K562 (cell line): ENCODE measurements around the gene ARHGAP26. TPM values are rescaled to one million over a fixed set of nuclear protein-coding genes. Genes with fewer than 3 reads are reported as not detected.

Experiments used
- ATAC-seq: fragments of 200-7000 bp; cut with Tn5 transposase; 3 replicates; pipeline ENCODE4 v1.9.1; 2020; ENCODE audit warnings: moderate library complexity
- BruUV-seq: library from RNA; stranded (reverse); fragments of 400-500 nt; replicated peaks from 2 replicates; lab custom pipeline; 2021; lab: Mats Ljungman, UMichigan
- CTCF ChIA-PET: fragments of 300-600 bp; formaldehyde crosslinking; extraction: SDS; loops from one replicate; lab custom pipeline; 2021; ENCODE audit warnings: low intra/inter-chr PET ratio; lab: Yijun Ruan, JAX
- POLR2A ChIA-PET: fragments of 300-600, 350-650 bp; sonication (Branson Sonifier 250); formaldehyde crosslinking; extraction: SDS; loops from one replicate; lab custom pipeline; 2021; ENCODE audit warnings: antibody characterized with exemption, inconsistent platforms; lab: Yijun Ruan, JAX
- DNase-seq, 4 experiments: peaks; one replicate each; pipeline versions ENCODE4 v3.0.0 to v3.0.0-alpha.2; 2011 to 2018; ENCODE audit warnings: low spot score in 3 of 4, mixed read lengths in 3 of 4; ENCODE audit errors: extremely low read depth in 1 of 4
- FAIRE-seq: peaks from 2 replicates; lab custom pipeline; 2011; peaks lifted over from hg19 to GRCh38; lab: Jason Lieb, UNC
- H2AFZ ChIP-seq: 2 replicates; pipeline ENCODE4 v1.6.0; 2011; ENCODE audit warnings: low read depth, low read length, control low read depth, inconsistent platforms
- H3K27ac ChIP-seq: fragments of 200-600 bp; 3 replicates; pipeline ENCODE4 v1.8.0; 2011; ENCODE audit warnings: low read depth, mild to moderate bottlenecking, control low read depth, inconsistent platforms, low read length, moderate library complexity, mixed read lengths; ENCODE audit errors: extremely low read depth
- H3K27me3 ChIP-seq, 2 experiments: fragments of 300-600 bp in 1 of 2; 2 replicates in 1 of 2; 3 replicates in 1 of 2; pipeline versions ENCODE4 v1.6.0 to v1.8.0; 2011; ENCODE audit warnings: inconsistent platforms in 2 of 2, low read length in 2 of 2, mild to moderate bottlenecking in 1 of 2, mixed read lengths in 1 of 2, moderate library complexity in 1 of 2; ENCODE audit not compliant: control insufficient read depth in 2 of 2, insufficient read depth in 2 of 2
- H3K36me3 ChIP-seq: fragments of 300-600 bp; 3 replicates; pipeline ENCODE4 v1.8.0; 2011; ENCODE audit warnings: mild to moderate bottlenecking, low read length, inconsistent platforms; ENCODE audit not compliant: control insufficient read depth, insufficient read depth
- H3K4me1 ChIP-seq, 2 experiments: fragments of 200-600 bp in 1 of 2; replicated peaks in 1 of 2; 2 replicates in 1 of 2; 3 replicates in 1 of 2; pipeline versions ENCODE4 v1.5.1 to v1.8.0; 2011; ENCODE audit warnings: inconsistent platforms in 2 of 2, low read length in 2 of 2, mild to moderate bottlenecking in 1 of 2, mixed read lengths in 1 of 2, moderate library complexity in 1 of 2; ENCODE audit not compliant: control insufficient read depth in 2 of 2, insufficient read depth in 2 of 2
- H3K4me2 ChIP-seq: 2 replicates; pipeline ENCODE4 v1.6.1; 2011; ENCODE audit warnings: low read length, control low read depth, inconsistent platforms, mixed read lengths; ENCODE audit not compliant: insufficient read depth
- H3K4me3 ChIP-seq: fragments of 200-600 bp; sonication (generic), shearing (Covaris generic); 2 replicates; pipeline ENCODE4 v1.5.1; 2016; ENCODE audit warnings: control low read depth, inconsistent platforms
- H3K79me2 ChIP-seq: fragments of 200-600 bp; 3 replicates; pipeline ENCODE4 v1.8.0; 2011; ENCODE audit warnings: low read length, inconsistent platforms; ENCODE audit not compliant: control insufficient read depth, insufficient read depth
- H3K9ac ChIP-seq, 2 experiments: 2 replicates each; pipeline versions ENCODE4 v1.6.0 to v1.6.1; 2011; ENCODE audit warnings: low read depth in 2 of 2, low read length in 2 of 2, control low read depth in 1 of 2, inconsistent platforms in 1 of 2, mild to moderate bottlenecking in 1 of 2, mixed read lengths in 1 of 2; ENCODE audit not compliant: insufficient read depth in 1 of 2
- H3K9me1 ChIP-seq: one replicate; pipeline ENCODE4 v1.6.0; 2011; ENCODE audit warnings: inconsistent platforms, mild to moderate bottlenecking, low read length, moderate library complexity; ENCODE audit not compliant: control insufficient read depth, insufficient read depth
- H3K9me3 ChIP-seq: replicated peaks from 2 replicates; pipeline ENCODE4 v1.5.1; 2011; ENCODE audit warnings: low read depth, low read length, inconsistent platforms; ENCODE audit not compliant: control insufficient read depth, insufficient read depth
- H4K20me1 ChIP-seq: replicated peaks from 2 replicates; pipeline ENCODE4 v1.6.1; 2011; ENCODE audit warnings: low read length, inconsistent platforms, mixed read lengths; ENCODE audit not compliant: control insufficient read depth, insufficient read depth
- CBX1 ChIP-seq: sonication (generic); IDR thresholded peaks from 2 replicates; pipeline ENCODE4 v1.6.1; 2016; ENCODE audit warnings: antibody characterized with exemption, low read depth, mild to moderate bottlenecking
- CBX8 ChIP-seq: fragments of 200-600 bp; sonication (generic); IDR thresholded peaks from 2 replicates; pipeline ENCODE4 v1.6.1; 2012; ENCODE audit warnings: borderline replicate concordance, mixed run types, low read depth, mild to moderate bottlenecking, moderate library complexity, mixed read lengths, low read length, control low read depth, inconsistent platforms; ENCODE audit not compliant: poor library complexity, severe bottlenecking; ENCODE audit errors: extremely low read depth
- CUX1 ChIP-seq: fragments of 200-800 bp; sonication (Bioruptor generic); IDR thresholded peaks from 2 replicates; pipeline ENCODE4 v1.6.1; 2016; ENCODE audit warnings: missing genetic modification characterization, missing compliant biosample characterization
- ELF1 ChIP-seq: fragments of 200-800 bp; sonication (Bioruptor generic); IDR thresholded peaks from 2 replicates; pipeline ENCODE4 v1.6.1; 2016; ENCODE audit warnings: missing genetic modification characterization, missing compliant biosample characterization
- HNRNPUL1 ChIP-seq: fragments of 200-400 bp; formaldehyde crosslinking; IDR thresholded peaks from 2 replicates; pipeline ENCODE4 v1.6.1; 2017; ENCODE audit warnings: low read length
- JUNB ChIP-seq: fragments of 450-650 bp; formaldehyde crosslinking; conservative IDR thresholded peaks from 2 replicates; pipeline ENCODE4 v1.4.0; 2020; ENCODE audit warnings: mild to moderate bottlenecking
- MCM2 ChIP-seq: fragments of 450-650 bp; IDR thresholded peaks from 2 replicates; pipeline ENCODE4 v1.6.1; 2017; ENCODE audit warnings: low read depth, mild to moderate bottlenecking
- NFE2L1 ChIP-seq: fragments of 450-650 bp; IDR thresholded peaks from 2 replicates; pipeline ENCODE4 v1.6.1; 2016; ENCODE audit warnings: missing genetic modification characterization, low read depth, mild to moderate bottlenecking, missing compliant biosample characterization, moderate library complexity, borderline replicate concordance
- PBX2 ChIP-seq, 2 experiments: IDR thresholded peaks in 1 of 2; conservative IDR thresholded peaks in 1 of 2; 2 replicates each; pipeline ENCODE4 v1.6.1; 2016; ENCODE audit warnings: low read depth in 2 of 2, mild to moderate bottlenecking in 1 of 2, missing compliant biosample characterization in 1 of 2, missing genetic modification characterization in 1 of 2, moderate library complexity in 1 of 2
- PTRF ChIP-seq: fragments of 450-650 bp; IDR thresholded peaks from 2 replicates; pipeline ENCODE4 v1.6.1; 2016; ENCODE audit warnings: mild to moderate bottlenecking, missing genetic modification characterization, missing compliant biosample characterization
- RBM15 ChIP-seq: fragments of 200-400 bp; formaldehyde crosslinking; IDR thresholded peaks from 2 replicates; pipeline ENCODE4 v1.6.1; 2018; ENCODE audit warnings: mild to moderate bottlenecking, low read length, moderate library complexity; ENCODE audit not compliant: insufficient read depth
- RUNX1 ChIP-seq: sonication (generic); IDR thresholded peaks from 2 replicates; pipeline ENCODE4 v1.6.1; 2016; ENCODE audit warnings: antibody characterized with exemption, low read depth
- SRF ChIP-seq, 2 experiments: fragments of 250-450, 450-650 bp in 1 of 2; sonication (Bioruptor Pico) in 1 of 2; sonication (generic) in 1 of 2; formaldehyde crosslinking; IDR thresholded peaks; 2 replicates each; pipeline versions ENCODE4 v1.5.0 to v1.5.1; 2020 to 2022; ENCODE audit warnings: mild to moderate bottlenecking in 1 of 2, missing genetic modification reagents in 1 of 2
- ZEB2 ChIP-seq: fragments of 450-650 bp; IDR thresholded peaks from 2 replicates; pipeline ENCODE4 v1.6.1; 2016
- ZFP30 ChIP-seq: fragments of 250-450 bp; sonication (Bioruptor Pico); IDR thresholded peaks from 2 replicates; pipeline ENCODE4 v1.8.0; 2022; ENCODE audit warnings: moderate library complexity, mild to moderate bottlenecking, inconsistent platforms, borderline replicate concordance
- WGBS: fragments of 100-300 bp; shearing (Covaris generic); methylation state at CpG from one replicate; pipeline ENCODE4 v1.1.6; 2016; ENCODE audit warnings: low coverage, mixed read lengths; ENCODE audit not compliant: insufficient coverage; ENCODE audit errors: missing lambda C conversion rate; 5-methylcytosine and 5-hydroxymethylcytosine counted together
- in situ Hi-C: fragments of 300-500 bp; cut with MboI; formaldehyde crosslinking; loops from 4 replicates; pipeline ENCODE4 v1.15.0; 2018; ENCODE audit warnings: inconsistent platforms, mixed read lengths
- intact Hi-C: fragments of 100-400 bp; cut with micrococcal nuclease; formaldehyde crosslinking; loops from 2 replicates; pipeline ENCODE4 v1.14.2; 2022
- polyA plus RNA-seq, 8 experiments: library from polyadenylated mRNA; depleted of rRNA in 4 of 8; stranded (reverse) in 5 of 8; unstranded in 3 of 8; fragments of >200 nt; fragmentation: Nextera tagmentation in 2 of 8; fragmentation: Illumina TruSeq in 1 of 8; extraction: Ambion mirVana in 2 of 8; extraction: Trizol in 1 of 8; gene quantifications; 2 replicates each; pipeline versions ENCODE4 v1.2.1 to v1.2.3, GENCODE V29; 2011 to 2014; ENCODE audit warnings: inconsistent platforms in 1 of 8, missing spikeins in 1 of 8
- total RNA-seq, 7 experiments: library from RNA; depleted of rRNA in 6 of 7; stranded (reverse); fragments of >200 nt in 6 of 7; fragmentation: Illumina TruSeq in 2 of 7; extraction: Trizol in 2 of 7; gene quantifications; 2 replicates each; pipeline versions ENCODE4 v1.2.1 to v1.2.3, GENCODE V29; 2011 to 2021; ENCODE audit warnings: low replicate concordance in 1 of 7

ARHGAP26 gene
- total and polyA plus RNA-seq, 9 of the 15 experiments (the other 6 are each of a cell fraction or from before 2014, with no cell fraction given) = 0.13 to 1.1 (median 0.55) TPM

GRCh38 chr5:142984011-142984410 is 213.8 kb downstream of the ARHGAP26 start:
- intact Hi-C loops (no loop called here), in situ Hi-C loops (no loop called here)
- Histone ChIP-seq H3K27me3 (0 out of 5 replicates have a peak, but pooled peaks cover 0 to 10% of the 10 kb centered on the region in 2 experiments), H3K27ac (no peak overlapping the region), H3K9me1 (no peaks in the 10 kb centered on the region), H3K4me2 (no peak overlapping the region), H3K79me2 (no peaks in the 10 kb centered on the region), H4K20me1 (no peaks in the 10 kb centered on the region), H3K9me3 (no peaks in the 10 kb centered on the region), H3K4me3 (no peak overlapping the region), H2AFZ (no peak overlapping the region), H3K36me3 (no peaks in the 10 kb centered on the region), H3K4me1 (no peaks in the 10 kb centered on the region; a peak in 1 of 5 replicates), H3K9ac (no peak overlapping the region)
- BruUV-seq = no TSS peak
- ChIA-PET POLR2A (no interaction called here), CTCF (no interaction called here)
- 0% methylated on average over 1 of the region's 1 CpG for WGBS
- DNase-seq (no peak), FAIRE-seq (no peak), ATAC-seq (no peak)
- TF ChIP-seq PTRF (tag) = no peak
- no peak for TF ChIP-seq ELF1 (tag)
- TF ChIP-seq ZFP30 (CRISPR knock-in tag) = no peak
- TF ChIP-seq NFE2L1 (tag) = no peak
- no peak for TF ChIP-seq CBX1
- no peak for TF ChIP-seq CBX8
- no peak for TF ChIP-seq SRF (CRISPR knock-in tag; IDR thresholded peaks at IDR 0.05)
- no peak for TF ChIP-seq JUNB (CRISPR knock-in tag)
- no peak for TF ChIP-seq HNRNPUL1
- TF ChIP-seq RUNX1 = no peak
- no peak for TF ChIP-seq RBM15
- TF ChIP-seq ZEB2 = no peak
- no peak for TF ChIP-seq CUX1 (CRISPR knock-in tag)
- TF ChIP-seq PBX2 (CRISPR knock-in tag; IDR thresholded peaks at IDR 0.05; ENCODE audit: low read depth) = no peak
- no peak for TF ChIP-seq PBX2 (tag; conservative IDR thresholded peaks at IDR 0.05; ENCODE audit: low read depth)
- TF ChIP-seq MCM2 = no peak
